ENCODE data around the gene USP28. TPM values are rescaled to one million over a fixed set of nuclear protein-coding genes. Genes with fewer than 3 reads are reported as not detected.

Gene USP28
- total RNA-seq, 1 donor from 2014 or later = 22.8 TPM

DNA sequence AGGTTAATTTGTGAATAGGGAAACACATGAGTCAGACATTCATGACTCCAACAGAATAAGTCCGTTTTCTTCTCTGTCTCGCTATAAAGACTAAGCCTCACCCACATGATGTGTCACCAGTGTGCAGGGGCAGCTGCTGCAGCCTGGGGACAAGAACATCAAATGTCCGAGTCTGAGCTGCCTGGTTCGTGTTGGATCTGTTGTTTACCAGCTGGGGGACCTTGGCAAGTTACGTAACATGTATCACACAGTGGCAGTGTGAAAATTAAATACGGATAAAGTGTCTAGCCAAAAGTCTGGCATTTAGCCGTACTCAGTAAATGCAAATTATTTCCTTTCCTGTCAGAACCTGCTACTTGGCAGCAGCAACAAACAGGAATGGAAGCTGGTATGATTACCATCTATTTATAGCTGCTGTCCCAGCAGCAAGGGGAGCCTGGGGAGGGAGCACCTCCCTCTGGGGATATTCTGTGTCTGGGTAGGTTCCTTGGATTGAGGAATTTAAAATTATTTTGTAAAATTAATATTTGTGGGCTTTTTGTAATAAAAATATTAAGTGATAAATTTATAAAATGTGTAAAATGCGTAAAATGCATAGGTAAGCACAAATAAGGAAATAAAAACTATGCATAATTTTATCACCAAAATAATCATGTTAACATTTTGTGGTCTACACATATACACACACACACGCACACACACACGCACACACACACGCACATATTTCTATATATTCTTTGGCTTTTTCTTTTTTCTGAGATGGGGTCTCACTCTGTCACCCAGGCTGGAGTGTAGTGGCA is 97.1 kb downstream of the USP28 start:
- Histone ChIP-seq H3K4me3 (ENCODE audit: low read depth, low read length) (peak overlapping the region; percentile 0), H3K27me3 (ENCODE audit: control insufficient read depth, insufficient read depth, low read length) (peaks cover 2% of the 10 kb centered on the region), H3K36me3 (ENCODE audit: control insufficient read depth, insufficient read depth, low read length) (no peaks in the 10 kb centered on the region)
- DNase-seq (ENCODE audit: low read depth) = peak; percentile 59
- TF ChIP-seq, protein P1, sequence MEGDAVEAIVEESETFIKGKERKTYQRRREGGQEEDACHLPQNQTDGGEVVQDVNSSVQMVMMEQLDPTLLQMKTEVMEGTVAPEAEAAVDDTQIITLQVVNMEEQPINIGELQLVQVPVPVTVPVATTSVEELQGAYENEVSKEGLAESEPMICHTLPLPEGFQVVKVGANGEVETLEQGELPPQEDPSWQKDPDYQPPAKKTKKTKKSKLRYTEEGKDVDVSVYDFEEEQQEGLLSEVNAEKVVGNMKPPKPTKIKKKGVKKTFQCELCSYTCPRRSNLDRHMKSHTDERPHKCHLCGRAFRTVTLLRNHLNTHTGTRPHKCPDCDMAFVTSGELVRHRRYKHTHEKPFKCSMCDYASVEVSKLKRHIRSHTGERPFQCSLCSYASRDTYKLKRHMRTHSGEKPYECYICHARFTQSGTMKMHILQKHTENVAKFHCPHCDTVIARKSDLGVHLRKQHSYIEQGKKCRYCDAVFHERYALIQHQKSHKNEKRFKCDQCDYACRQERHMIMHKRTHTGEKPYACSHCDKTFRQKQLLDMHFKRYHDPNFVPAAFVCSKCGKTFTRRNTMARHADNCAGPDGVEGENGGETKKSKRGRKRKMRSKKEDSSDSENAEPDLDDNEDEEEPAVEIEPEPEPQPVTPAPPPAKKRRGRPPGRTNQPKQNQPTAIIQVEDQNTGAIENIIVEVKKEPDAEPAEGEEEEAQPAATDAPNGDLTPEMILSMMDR (IDR thresholded peaks at IDR 0.05; ENCODE audit: insufficient read depth, low read length, poor library complexity, severe bottlenecking) = no peak

DNA sequence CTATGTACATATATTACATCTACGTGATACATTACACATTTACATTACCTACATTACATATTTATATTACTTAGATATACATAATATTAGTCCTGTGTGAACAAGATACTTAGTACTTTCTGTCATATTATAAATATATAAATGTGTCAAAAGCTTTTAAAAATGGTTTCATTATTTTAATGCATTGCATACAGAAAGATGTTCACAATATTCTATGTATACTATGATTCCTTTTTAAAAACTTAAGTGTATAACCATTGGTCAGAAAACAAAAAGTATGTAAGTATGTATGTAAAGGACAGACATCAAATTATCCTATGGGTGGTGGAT is 101.2 kb downstream of the USP28 start:
- Histone ChIP-seq H3K36me3 (ENCODE audit: control insufficient read depth, insufficient read depth, low read length) (no peaks in the 10 kb centered on the region), H3K4me3 (ENCODE audit: low read depth, low read length) (no peak overlapping the region), H3K27me3 (ENCODE audit: control insufficient read depth, insufficient read depth, low read length) (no peaks in the 10 kb centered on the region)
- DNase-seq (ENCODE audit: low read depth) = no peak
- TF ChIP-seq, protein P1 (IDR thresholded peaks at IDR 0.05; ENCODE audit: insufficient read depth, low read length, poor library complexity, severe bottlenecking) = no peak

DNA sequence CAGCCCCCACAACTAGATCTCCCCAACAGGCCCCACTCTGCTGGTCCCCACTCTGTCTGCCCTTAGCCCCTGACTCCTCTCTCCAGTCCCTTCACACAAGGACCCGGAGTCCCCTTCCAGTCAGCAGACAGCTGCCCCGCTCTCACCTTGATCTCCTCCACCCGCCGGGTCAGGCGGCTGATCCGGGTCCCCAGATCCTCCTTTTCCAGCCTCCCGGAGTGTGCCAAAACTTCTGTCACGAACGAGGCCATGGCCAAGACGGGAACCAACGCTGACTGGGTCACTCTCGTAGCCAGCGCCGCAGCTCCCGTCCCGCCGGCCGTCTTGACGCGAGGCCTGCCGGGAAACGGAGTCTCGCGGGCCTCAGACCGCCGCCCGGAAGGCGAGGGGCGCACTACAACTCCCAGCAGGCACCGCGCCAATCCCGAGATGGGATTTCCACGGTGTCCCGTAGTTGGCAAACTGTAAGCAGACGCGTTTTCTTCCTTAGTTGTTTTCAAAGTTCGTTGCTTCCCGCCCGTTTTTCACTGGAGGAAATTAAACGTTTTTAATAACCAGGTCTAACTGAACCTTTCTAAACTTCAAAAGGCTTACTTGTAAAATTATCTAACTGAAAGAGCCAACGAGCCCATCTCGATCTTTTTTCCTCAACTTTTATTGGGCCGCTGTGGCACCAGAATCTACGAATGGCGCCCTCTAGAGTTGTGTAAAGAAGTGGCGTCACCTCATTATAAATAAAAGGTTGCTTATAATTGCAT is 101.8 kb downstream of the USP28 start, which contains the start of gene ZW10:
Gene ZW10, minus strand, starts transcription at position 277 of the 758 bp plus-strand sequence. Its CDS starts 26 bp downstream, at position 251.
- H3K27me3 ChIP-seq (ENCODE audit: control insufficient read depth, insufficient read depth, low read length) = no peaks in the 10 kb centered on the region
- H3K4me3 ChIP-seq (ENCODE audit: low read depth, low read length) = peak within 1 kb of the TSS; percentile 97
- TF ChIP-seq, protein P1 (IDR thresholded peaks at IDR 0.05; ENCODE audit: insufficient read depth, low read length, poor library complexity, severe bottlenecking) = peak; percentile 84
- peak; percentile 85 for DNase-seq (ENCODE audit: low read depth)
- no peaks in the 10 kb centered on the region for H3K36me3 ChIP-seq (ENCODE audit: control insufficient read depth, insufficient read depth, low read length)

DNA sequence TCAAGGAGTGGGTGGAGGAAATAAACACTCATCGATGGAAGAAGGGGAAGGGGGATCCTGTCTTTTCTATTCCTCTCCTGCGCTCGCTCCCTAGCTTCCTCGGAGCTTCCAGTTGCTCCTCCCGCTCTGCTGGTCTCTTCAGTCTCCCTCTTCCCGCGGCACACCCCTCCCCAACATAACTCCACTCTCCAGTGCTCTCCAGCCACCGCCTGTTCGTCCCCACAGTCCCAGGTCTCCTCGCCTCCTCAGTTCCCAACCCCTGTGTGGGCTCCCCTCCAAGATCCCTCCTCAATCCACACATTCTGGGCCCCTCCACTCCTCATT is 102.3 kb downstream of the USP28 start:
- Histone ChIP-seq H3K4me3 (ENCODE audit: low read depth, low read length) (peak overlapping the region; percentile 97), H3K36me3 (ENCODE audit: control insufficient read depth, insufficient read depth, low read length) (no peaks in the 10 kb centered on the region), H3K27me3 (ENCODE audit: control insufficient read depth, insufficient read depth, low read length) (no peaks in the 10 kb centered on the region)
- no peak for DNase-seq (ENCODE audit: low read depth)
- TF ChIP-seq, protein P1 (IDR thresholded peaks at IDR 0.05; ENCODE audit: insufficient read depth, low read length, poor library complexity, severe bottlenecking) = no peak

DNA sequence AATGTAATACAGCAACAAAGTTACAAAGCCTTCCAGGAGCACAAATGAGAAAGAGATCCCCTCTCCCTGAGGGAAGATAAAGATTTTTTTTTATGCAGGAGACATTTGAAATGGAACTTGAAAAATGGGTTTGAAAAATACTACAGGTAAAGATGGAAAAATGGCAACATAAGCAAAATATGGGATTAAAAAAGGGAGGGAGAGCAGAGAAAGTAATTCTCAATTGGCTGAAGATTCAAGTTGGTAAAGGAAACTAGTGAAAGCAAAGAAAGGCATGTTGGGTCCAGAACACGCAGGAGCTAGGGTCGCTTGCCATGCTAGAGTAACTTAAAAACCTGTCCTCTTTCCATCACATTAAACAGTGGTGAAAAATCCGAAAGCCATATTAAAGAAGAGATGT is 103.4 kb downstream of the USP28 start:
- TF ChIP-seq, protein P1 (IDR thresholded peaks at IDR 0.05; ENCODE audit: insufficient read depth, low read length, poor library complexity, severe bottlenecking) = no peak
- no peak overlapping the region for H3K4me3 ChIP-seq (ENCODE audit: low read depth, low read length)
- no peaks in the 10 kb centered on the region for H3K36me3 ChIP-seq (ENCODE audit: control insufficient read depth, insufficient read depth, low read length)
- no peaks in the 10 kb centered on the region for H3K27me3 ChIP-seq (ENCODE audit: control insufficient read depth, insufficient read depth, low read length)
- DNase-seq (ENCODE audit: low read depth) = no peak

Measured in kidney epithelial cell (primary cell).